HepG2 (cell line): ENCODE data around the gene C17orf75. TPM values are rescaled to one million over a fixed set of nuclear protein-coding genes. Genes with fewer than 3 reads are reported as not detected.

ENCODE experiments used
- ATAC-seq: fragments of 200-7000 bp; cut with Tn5 transposase; 3 replicates; pipeline ENCODE4 v1.9.1; 2020; ENCODE audit warnings: mild to moderate bottlenecking, moderate library complexity
- BruUV-seq: library from RNA; stranded (reverse); fragments of 400-500 nt; replicated peaks from 2 replicates; lab custom pipeline; 2021; lab: Mats Ljungman, UMichigan
- CTCF ChIA-PET: fragments of 300-600 bp; formaldehyde crosslinking; extraction: SDS; loops from one replicate; lab custom pipeline; 2021; ENCODE audit warnings: low total read pairs, inconsistent platforms, low intra/inter-chr PET ratio; lab: Yijun Ruan, JAX
- POLR2A ChIA-PET: fragments of 350-600 bp; sonication (Branson Sonifier 250); formaldehyde crosslinking; loops from one replicate; lab custom pipeline; 2020; ENCODE audit warnings: antibody characterized with exemption, inconsistent platforms; lab: Yijun Ruan, JAX
- DNase-seq: peaks from one replicate; pipeline ENCODE4 v3.0.0-alpha.2; 2015; ENCODE audit warnings: low spot score
- FAIRE-seq: peaks from 3 replicates; lab custom pipeline; 2011; peaks lifted over from hg19 to GRCh38; lab: Jason Lieb, UNC
- H2AFZ ChIP-seq: one replicate; pipeline ENCODE4 v1.6.1; 2011; ENCODE audit warnings: low read length, inconsistent platforms
- H3K27ac ChIP-seq: fragments of 300-600 bp; 3 replicates; pipeline ENCODE4 v1.8.0; 2011; ENCODE audit warnings: mixed run types, mild to moderate bottlenecking, mixed read lengths, low read length, inconsistent platforms; ENCODE audit not compliant: insufficient read depth; ENCODE audit errors: extremely low read length
- H3K27me3 ChIP-seq, 2 experiments: fragments of 200-600 bp in 1 of 2; 2 replicates in 1 of 2; 3 replicates in 1 of 2; pipeline versions ENCODE4 v1.6.0 to v1.8.0; 2011; ENCODE audit warnings: low read length in 2 of 2, mild to moderate bottlenecking in 2 of 2, moderate library complexity in 2 of 2, inconsistent platforms in 1 of 2; ENCODE audit not compliant: insufficient read depth in 2 of 2, control insufficient read depth in 1 of 2
- H3K36me3 ChIP-seq, 2 experiments: fragments of 200-600 bp in 1 of 2; replicated peaks in 1 of 2; 2 replicates in 1 of 2; 3 replicates in 1 of 2; pipeline versions ENCODE4 v1.5.1 to v1.8.0; 2011; ENCODE audit warnings: low read length in 2 of 2, inconsistent platforms in 1 of 2; ENCODE audit not compliant: insufficient read depth in 2 of 2, control insufficient read depth in 1 of 2
- H3K4me1 ChIP-seq: 2 replicates; pipeline ENCODE4 v1.5.1; 2012; ENCODE audit warnings: low read length, inconsistent platforms; ENCODE audit not compliant: insufficient read depth
- H3K4me2 ChIP-seq: 2 replicates; pipeline ENCODE4 v1.6.0; 2011; ENCODE audit warnings: low read depth, low read length, inconsistent platforms
- H3K4me3 ChIP-seq, 3 experiments: fragments of 200-600 bp in 1 of 3; sonication (generic), shearing (Covaris generic) in 1 of 3; replicated peaks in 1 of 3; 2 replicates each; pipeline ENCODE4 v1.5.1; 2011 to 2016; ENCODE audit warnings: low read length in 3 of 3, inconsistent platforms in 2 of 3, low read depth in 2 of 3, mild to moderate bottlenecking in 2 of 3, control low read depth in 1 of 3, mixed read lengths in 1 of 3; ENCODE audit not compliant: insufficient read depth in 1 of 3
- H3K79me2 ChIP-seq: one replicate; pipeline ENCODE4 v1.6.1; 2011; ENCODE audit warnings: low read length, inconsistent platforms; ENCODE audit not compliant: insufficient read depth
- H3K9ac ChIP-seq: 2 replicates; pipeline ENCODE4 v1.6.0; 2011; ENCODE audit warnings: mild to moderate bottlenecking, low read depth, low read length, inconsistent platforms; ENCODE audit not compliant: insufficient read depth
- H3K9me3 ChIP-seq: 2 replicates; pipeline ENCODE4 v1.5.1; 2012; ENCODE audit warnings: mild to moderate bottlenecking, low read length
- H4K20me1 ChIP-seq: 2 replicates; pipeline ENCODE4 v1.6.0; 2011; ENCODE audit warnings: inconsistent platforms, mild to moderate bottlenecking, low read length, moderate library complexity; ENCODE audit not compliant: insufficient read depth
- MNT ChIP-seq: fragments of 450-650 bp; IDR thresholded peaks from 2 replicates; pipeline ENCODE4 v1.6.1; 2016
- PPARG ChIP-seq: conservative IDR thresholded peaks from 2 replicates; pipeline ENCODE4 v1.6.1; 2016; ENCODE audit warnings: missing biosample characterization, missing genetic modification reagents
- REST ChIP-seq, 2 experiments: IDR thresholded peaks; 2 replicates each; pipeline ENCODE4 v1.6.1; 2011 to 2012; ENCODE audit warnings: low read length in 2 of 2, borderline replicate concordance in 1 of 2, low read depth in 1 of 2, mild to moderate bottlenecking in 1 of 2, moderate library complexity in 1 of 2
- TGIF2 ChIP-seq: IDR thresholded peaks from 2 replicates; pipeline ENCODE4 v1.6.1; 2016; ENCODE audit warnings: control low read depth, missing compliant biosample characterization
- ZNF256 ChIP-seq: sonication (generic); formaldehyde crosslinking; conservative IDR thresholded peaks from 2 replicates; pipeline ENCODE4 v1.4.0; 2020; ENCODE audit warnings: missing genetic modification reagents
- ZNF30 ChIP-seq: sonication (generic); formaldehyde crosslinking; IDR thresholded peaks from 2 replicates; pipeline ENCODE4 v1.5.0; 2020; ENCODE audit warnings: mild to moderate bottlenecking, missing genetic modification reagents
- ZNF503 ChIP-seq: sonication (generic); formaldehyde crosslinking; IDR thresholded peaks from 2 replicates; pipeline ENCODE4 v1.4.0; 2020; ENCODE audit warnings: missing genetic modification reagents
- WGBS: methylation state at CpG from one replicate; pipeline ENCODE4 v1.1.6; 2017; ENCODE audit warnings: low lambda C conversion rate; 5-methylcytosine and 5-hydroxymethylcytosine counted together
- in situ Hi-C: cut with HindIII; loops from 2 replicates; pipeline ENCODE4 v1.10.0; 2017; ENCODE audit warnings: low pct_unique_long_range_greater_than_20kb; ENCODE audit not compliant: extremely low pct_ligation_motif_present
- intact Hi-C: fragments of 100-400 bp; cut with micrococcal nuclease; formaldehyde crosslinking; loops from one replicate; pipeline ENCODE4 v1.10.0; 2022; ENCODE audit not compliant: unreplicated experiment
- polyA plus RNA-seq, 8 experiments: library from polyadenylated mRNA; depleted of rRNA in 3 of 8; stranded (reverse) in 7 of 8; unstranded in 1 of 8; fragments of >200 nt; fragmentation: Illumina TruSeq in 4 of 8; extraction: Trizol in 4 of 8; gene quantifications; 2 replicates each; pipeline versions ENCODE4 v1.2.1 to v1.2.3, GENCODE V29; 2011 to 2016; ENCODE audit warnings: low read depth in 4 of 8, missing spikeins in 1 of 8, mixed read lengths in 1 of 8; ENCODE audit not compliant: insufficient read depth in 1 of 8
- total RNA-seq, 5 experiments: library from RNA; depleted of rRNA; stranded (reverse); fragments of >200 nt; fragmentation: Illumina TruSeq; extraction: Trizol; gene quantifications; 2 replicates each; pipeline ENCODE4 v1.2.3, GENCODE V29; 2016; ENCODE audit warnings: low read depth in 1 of 5

C17orf75 gene
- total and polyA plus RNA-seq, 2 of the 13 experiments (the other 11 are each of a cell fraction or from before 2014, with no cell fraction given) = 16.2 to 33.0 TPM

- no TSS peak for BruUV-seq
- no peak overlapping the region for H3K4me2 ChIP-seq
- H4K20me1 ChIP-seq = no peaks in the 10 kb centered on the region
- POLR2A ChIA-PET = no interaction called here
- H3K27ac ChIP-seq = no peak overlapping the region
- no peak overlapping the region for H3K4me3 ChIP-seq
- 78% methylated on average over 6 of the region's 7 CpGs for WGBS
- CTCF ChIA-PET = no interaction called here
- no peaks in the 10 kb centered on the region for H3K9me3 ChIP-seq
- in situ Hi-C loops (no loop called here), intact Hi-C loops (loop anchor here (5.0 kb wide), 1 partner anchor 47 kb away; no protein-coding TSS in a partner anchor)
- no peak for DNase-seq
- H2AFZ ChIP-seq = no peak overlapping the region
- H3K9ac ChIP-seq = no peak overlapping the region
- peaks cover 0 to 1% of the 10 kb centered on the region in 2 experiments; a peak in 2 of 5 replicates for H3K27me3 ChIP-seq
- TF ChIP-seq TGIF2 (CRISPR knock-in tag) = no peak
- peak; percentile 49 for TF ChIP-seq MNT
- H3K4me1 ChIP-seq = peaks cover 54% of the 10 kb centered on the region
- no peak for ATAC-seq
- no peaks in the 10 kb centered on the region for H3K36me3 ChIP-seq
- no peak for FAIRE-seq
- H3K79me2 ChIP-seq = no peaks in the 10 kb centered on the region
Observed at GRCh38 chr17:32299580-32300164, 42.3 kb downstream of the C17orf75 start.

GRCh38 chr17:32298721-32299579 is 43.0 kb downstream of the C17orf75 start:
- Histone ChIP-seq H2AFZ (no peak overlapping the region), H3K4me3 (0 out of 6 replicates have a peak overlapping the region, but pooled peaks of 1 of the 3 experiments have one; percentile 43), H3K36me3 (no peaks in the 10 kb centered on the region), H3K9me3 (no peaks in the 10 kb centered on the region), H4K20me1 (no peaks in the 10 kb centered on the region), H3K4me1 (peaks cover 47% of the 10 kb centered on the region), H3K4me2 (peak overlapping the region; percentile 66; the same call in 1 of the 2 replicates), H3K27me3 (peaks cover 0 to 1% of the 10 kb centered on the region in 2 experiments; a peak in 2 of 5 replicates), H3K79me2 (no peaks in the 10 kb centered on the region), H3K27ac (no peak overlapping the region), H3K9ac (no peak overlapping the region)
- DNase-seq (no peak), ATAC-seq (no peak), FAIRE-seq (no peak)
- no TSS peak for BruUV-seq
- ChIA-PET CTCF (no interaction called here), POLR2A (no interaction called here)
- in situ Hi-C loops = no loop called here
- WGBS = 8% methylated on average over 8 of the region's 13 CpGs
- intact Hi-C loops = no loop called here
- TF ChIP-seq ZNF503 (CRISPR knock-in tag) (no peak), ZNF256 (no peak), ZNF30 (no peak), PPARG (CRISPR knock-in tag) (no peak), REST (IDR thresholded peaks at IDR 0.05; ENCODE audit: borderline replicate concordance in 1 of 2, low read depth in 1 of 2, low read length in 2 of 2) (peak in 1 of 2 experiments; percentile 36; a peak in 2 of 4 replicates)
